Measurements from ENCODE around the gene PCYOX1L.

Gene PCYOX1L

GRCh38 chr5:149333711-149334443 is 24.0 kb upstream of the PCYOX1L start:
- TF ChIP-seq, protein P1, sequence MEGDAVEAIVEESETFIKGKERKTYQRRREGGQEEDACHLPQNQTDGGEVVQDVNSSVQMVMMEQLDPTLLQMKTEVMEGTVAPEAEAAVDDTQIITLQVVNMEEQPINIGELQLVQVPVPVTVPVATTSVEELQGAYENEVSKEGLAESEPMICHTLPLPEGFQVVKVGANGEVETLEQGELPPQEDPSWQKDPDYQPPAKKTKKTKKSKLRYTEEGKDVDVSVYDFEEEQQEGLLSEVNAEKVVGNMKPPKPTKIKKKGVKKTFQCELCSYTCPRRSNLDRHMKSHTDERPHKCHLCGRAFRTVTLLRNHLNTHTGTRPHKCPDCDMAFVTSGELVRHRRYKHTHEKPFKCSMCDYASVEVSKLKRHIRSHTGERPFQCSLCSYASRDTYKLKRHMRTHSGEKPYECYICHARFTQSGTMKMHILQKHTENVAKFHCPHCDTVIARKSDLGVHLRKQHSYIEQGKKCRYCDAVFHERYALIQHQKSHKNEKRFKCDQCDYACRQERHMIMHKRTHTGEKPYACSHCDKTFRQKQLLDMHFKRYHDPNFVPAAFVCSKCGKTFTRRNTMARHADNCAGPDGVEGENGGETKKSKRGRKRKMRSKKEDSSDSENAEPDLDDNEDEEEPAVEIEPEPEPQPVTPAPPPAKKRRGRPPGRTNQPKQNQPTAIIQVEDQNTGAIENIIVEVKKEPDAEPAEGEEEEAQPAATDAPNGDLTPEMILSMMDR (conservative IDR thresholded peaks at IDR 0.05; ENCODE audit: low read depth, low read length), result no peak
- no peak overlapping the region for H3K4me3 ChIP-seq (ENCODE audit: low read length)
- DNase-seq (ENCODE audit: low read depth), result no peak

DNA sequence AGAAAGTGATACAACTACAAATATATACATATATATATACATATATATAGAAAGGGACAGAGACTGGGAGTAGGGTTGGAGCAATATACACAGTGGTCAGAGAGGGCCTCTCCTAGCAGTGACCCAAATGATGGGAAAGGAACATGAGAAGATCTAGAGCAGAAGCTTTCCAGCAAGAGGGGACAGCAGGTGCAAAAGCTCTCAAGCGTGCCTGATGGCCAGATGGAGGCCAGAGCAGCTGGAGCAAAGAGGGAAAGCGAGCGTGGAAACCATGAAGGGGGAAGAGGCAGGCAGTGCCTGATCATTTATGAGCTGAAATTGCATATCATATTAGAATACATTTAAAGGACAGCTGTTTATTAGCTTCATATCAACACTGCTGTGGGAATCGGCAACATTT is 20.1 kb upstream of the PCYOX1L start:
- DNase-seq (ENCODE audit: low read depth), result no peak
- H3K4me3 ChIP-seq (ENCODE audit: low read length), result no peak overlapping the region
- TF ChIP-seq, protein P1 (conservative IDR thresholded peaks at IDR 0.05; ENCODE audit: low read depth, low read length), result no peak

- TF ChIP-seq, protein P1 (conservative IDR thresholded peaks at IDR 0.05; ENCODE audit: low read depth, low read length), result no peak
- no peak for DNase-seq (ENCODE audit: low read depth)
- H3K4me3 ChIP-seq (ENCODE audit: low read length), result no peak overlapping the region
Measured at GRCh38 chr5:149338364-149338763, 19.5 kb upstream of the PCYOX1L start.

GRCh38 chr5:149340920-149341319 is 16.9 kb upstream of the PCYOX1L start:
- no peak for DNase-seq (ENCODE audit: low read depth)
- no peak overlapping the region for H3K4me3 ChIP-seq (ENCODE audit: low read length)
- TF ChIP-seq, protein P1 (conservative IDR thresholded peaks at IDR 0.05; ENCODE audit: low read depth, low read length), result no peak

- DNase-seq (ENCODE audit: low read depth), result no peak
- TF ChIP-seq, protein P1 (conservative IDR thresholded peaks at IDR 0.05; ENCODE audit: low read depth, low read length), result no peak
- no peak overlapping the region for H3K4me3 ChIP-seq (ENCODE audit: low read length)
Measured at GRCh38 chr5:149341876-149342275, 16.0 kb upstream of the PCYOX1L start.

- no peak for DNase-seq (ENCODE audit: low read depth)
- TF ChIP-seq, protein P1 (conservative IDR thresholded peaks at IDR 0.05; ENCODE audit: low read depth, low read length), result no peak
- no peak overlapping the region for H3K4me3 ChIP-seq (ENCODE audit: low read length)
Measured at GRCh38 chr5:149344151-149344550, 13.7 kb upstream of the PCYOX1L start.

Data from retinal pigment epithelial cell (primary cell).